Trophoblast cell (in vitro differentiated cells and primary cell): ENCODE results near the gene TARS3.

Source experiments
- DNase-seq, 2 donors: peaks; one replicate each; pipeline ENCODE4 v3.0.0-alpha.2; 2016
- H2AFZ ChIP-seq: 2 replicates; pipeline ENCODE4 v1.6.1; 2013; ENCODE audit warnings: low read length, moderate library complexity, mild to moderate bottlenecking; ENCODE audit not compliant: insufficient read depth, poor library complexity
- H2AK5ac ChIP-seq: 2 replicates; pipeline ENCODE4 v1.6.1; 2013; ENCODE audit warnings: mild to moderate bottlenecking, low read length
- H2BK120ac ChIP-seq: 2 replicates; pipeline ENCODE4 v1.6.1; 2013; ENCODE audit warnings: low read length, mild to moderate bottlenecking, moderate library complexity; ENCODE audit not compliant: insufficient read depth, poor library complexity
- H2BK12ac ChIP-seq: 2 replicates; pipeline ENCODE4 v1.6.1; 2013; ENCODE audit warnings: mild to moderate bottlenecking, low read length, moderate library complexity
- H2BK5ac ChIP-seq: 2 replicates; pipeline ENCODE4 v1.6.1; 2013; ENCODE audit warnings: low read length, low read depth, moderate library complexity, mild to moderate bottlenecking; ENCODE audit not compliant: poor library complexity
- H3K14ac ChIP-seq: 2 replicates; pipeline ENCODE4 v1.6.1; 2013; ENCODE audit warnings: mild to moderate bottlenecking, low read length
- H3K18ac ChIP-seq: 2 replicates; pipeline ENCODE4 v1.6.1; 2013; ENCODE audit warnings: mild to moderate bottlenecking, low read length
- H3K23ac ChIP-seq: 2 replicates; pipeline ENCODE4 v1.6.1; 2013; ENCODE audit warnings: low read length
- H3K27ac ChIP-seq: 2 replicates; pipeline ENCODE4 v1.5.1; 2013; ENCODE audit warnings: low read depth, mild to moderate bottlenecking, inconsistent platforms, low read length, moderate library complexity
- H3K27me3 ChIP-seq: 2 replicates; pipeline ENCODE4 v1.6.1; 2013; ENCODE audit warnings: inconsistent platforms, mild to moderate bottlenecking, low read length, moderate library complexity; ENCODE audit not compliant: insufficient read depth
- H3K36me3 ChIP-seq, 2 experiments: 1 replicate in 1 of 2; 2 replicates in 1 of 2; pipeline ENCODE4 v1.6.1; 2013; ENCODE audit warnings: low read length in 2 of 2, mild to moderate bottlenecking in 2 of 2, moderate library complexity in 1 of 2; ENCODE audit not compliant: insufficient read depth in 2 of 2, control insufficient read depth in 1 of 2
- H3K4ac ChIP-seq: 2 replicates; pipeline ENCODE4 v1.6.1; 2013; ENCODE audit warnings: low read depth, mild to moderate bottlenecking, low read length, moderate library complexity
- H3K4me1 ChIP-seq, 2 experiments: 1 replicate in 1 of 2; 2 replicates in 1 of 2; pipeline ENCODE4 v1.6.1; 2013; ENCODE audit warnings: low read length in 2 of 2, mild to moderate bottlenecking in 2 of 2, moderate library complexity in 1 of 2; ENCODE audit not compliant: insufficient read depth in 2 of 2, control insufficient read depth in 1 of 2
- H3K4me2 ChIP-seq: 2 replicates; pipeline ENCODE4 v1.6.1; 2013; ENCODE audit warnings: inconsistent platforms, mild to moderate bottlenecking, low read length, moderate library complexity
- H3K4me3 ChIP-seq: 2 replicates; pipeline ENCODE4 v1.5.1; 2013; ENCODE audit warnings: mild to moderate bottlenecking, low read depth, low read length, inconsistent platforms
- H3K79me1 ChIP-seq: one replicate; pipeline ENCODE4 v1.6.1; 2013; ENCODE audit warnings: low read length
- H3K79me2 ChIP-seq: 2 replicates; pipeline ENCODE4 v1.6.1; 2013; ENCODE audit warnings: low read length, mild to moderate bottlenecking; ENCODE audit not compliant: control insufficient read depth, insufficient read depth, poor library complexity
- H3K9ac ChIP-seq: 2 replicates; pipeline ENCODE4 v1.6.1; 2013; ENCODE audit warnings: mild to moderate bottlenecking, low read length
- H3K9me3 ChIP-seq: 2 replicates; pipeline ENCODE4 v1.6.1; 2013; ENCODE audit warnings: low read depth, mild to moderate bottlenecking, control low read depth, inconsistent platforms, low read length; ENCODE audit not compliant: insufficient read depth
- H4K12ac ChIP-seq: 2 replicates; pipeline ENCODE4 v1.6.1; 2013; ENCODE audit warnings: low read depth, mild to moderate bottlenecking, low read length, moderate library complexity
- H4K8ac ChIP-seq: 2 replicates; pipeline ENCODE4 v1.6.1; 2013; ENCODE audit warnings: low read depth, mild to moderate bottlenecking, low read length, moderate library complexity
- H4K91ac ChIP-seq: one replicate; pipeline ENCODE4 v1.6.1; 2013; ENCODE audit warnings: low read depth, mild to moderate bottlenecking, low read length, moderate library complexity
- WGBS: extraction: QIAGEN DNeasy Blood & Tissue Kit; methylation state at CpG from one replicate; pipeline ENCODE4 v1.1.7; 2013; ENCODE audit warnings: missing lambda C conversion rate; ENCODE audit not compliant: insufficient read length, insufficient coverage; ENCODE audit errors: extremely low coverage; 5-methylcytosine and 5-hydroxymethylcytosine counted together

The TARS3 gene

DNA sequence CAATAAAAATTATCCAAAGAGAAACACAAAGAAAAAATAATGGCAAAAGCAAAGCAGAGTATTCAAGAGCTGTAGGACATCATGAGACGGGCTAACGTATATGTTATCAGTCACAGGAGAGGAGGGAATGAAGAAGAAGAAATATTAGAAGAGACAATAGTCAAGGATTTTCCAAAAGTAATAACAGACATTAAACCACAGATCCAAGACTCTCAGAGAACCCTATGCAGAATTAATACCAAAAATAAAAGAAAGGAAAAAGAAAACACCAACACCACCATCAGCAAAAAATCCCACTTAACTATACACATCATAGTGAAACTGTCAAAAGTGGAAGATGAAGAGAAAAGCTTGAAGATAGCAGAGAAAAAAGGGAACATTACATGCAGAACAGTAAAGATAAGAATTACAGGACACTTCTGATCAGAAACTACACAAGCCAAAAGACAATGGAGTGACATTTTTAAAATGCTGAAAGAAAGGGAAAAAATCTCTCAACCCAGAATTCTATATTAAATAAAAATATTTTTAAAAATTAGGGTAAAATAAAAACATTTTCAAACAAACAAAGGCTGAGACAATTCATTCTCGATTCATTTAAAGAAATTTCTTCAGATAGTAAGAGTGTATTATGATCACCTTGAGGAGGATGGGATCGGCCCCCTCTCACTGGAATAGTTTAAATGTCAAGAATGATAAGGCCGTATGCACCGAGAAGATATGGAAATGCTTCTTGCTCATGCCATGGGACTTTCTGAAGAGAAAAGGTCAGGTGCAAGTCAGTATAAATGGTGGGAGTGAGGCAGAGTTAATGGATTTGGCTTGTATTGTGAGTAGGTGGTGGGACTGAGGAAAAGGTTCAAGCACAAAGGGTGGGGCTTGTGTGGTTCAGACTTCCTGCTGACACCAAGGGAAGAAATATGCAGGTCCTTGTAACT is 100.6 kb downstream of the TARS3 start:
- Histone ChIP-seq H3K36me3 (peaks cover 0 to 2% of the 10 kb centered on the region in 2 experiments), H4K12ac (no peak overlapping the region), H3K4me3 (no peak overlapping the region), H4K8ac (no peak overlapping the region), H3K4me2 (no peak overlapping the region), H3K27ac (no peak overlapping the region), H2BK120ac (no peak overlapping the region), H3K79me2 (no peaks in the 10 kb centered on the region), H3K23ac (no peak overlapping the region), H2BK12ac (no peak overlapping the region), H3K14ac (no peak overlapping the region), H3K4ac (no peak overlapping the region), H2AFZ (no peak overlapping the region), H4K91ac (no peak overlapping the region), H3K79me1 (no peaks in the 10 kb centered on the region), H3K9ac (no peak overlapping the region), H3K27me3 (no peaks in the 10 kb centered on the region), H3K9me3 (peaks cover 2% of the 10 kb centered on the region), H2AK5ac (no peak overlapping the region), H3K18ac (no peak overlapping the region), H2BK5ac (no peak overlapping the region), H3K4me1 (no peaks in the 10 kb centered on the region)
- WGBS, result no CpG with 5 or more reads among the region's 6 CpGs
- no peak for DNase-seq

DNA sequence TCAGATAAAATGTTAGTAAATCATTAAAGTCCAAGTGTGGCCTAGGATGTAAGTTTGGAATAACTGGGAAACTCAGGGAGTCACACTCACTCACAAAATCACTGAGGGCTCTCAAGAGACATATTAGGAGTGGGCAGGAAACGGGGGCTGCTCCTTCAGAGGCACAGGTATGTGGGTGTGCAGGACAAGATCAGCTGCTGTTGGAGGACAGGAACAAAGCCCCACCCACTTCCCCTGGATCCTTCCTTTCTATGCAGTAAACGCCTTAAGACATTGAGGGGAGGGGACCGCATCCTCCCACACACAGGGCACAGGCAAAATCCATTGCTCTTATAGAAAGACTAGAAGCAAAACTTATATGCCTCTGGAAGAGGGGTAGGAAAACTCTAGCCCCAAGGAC is 102.3 kb downstream of the TARS3 start:
- Histone ChIP-seq H3K4me1 (no peaks in the 10 kb centered on the region), H3K36me3 (peaks cover 0 to 2% of the 10 kb centered on the region in 2 experiments), H3K9me3 (peaks cover 2% of the 10 kb centered on the region), H3K23ac (no peak overlapping the region), H2BK5ac (no peak overlapping the region), H2BK120ac (no peak overlapping the region), H4K8ac (no peak overlapping the region), H2AFZ (no peak overlapping the region), H3K4me3 (no peak overlapping the region), H4K91ac (no peak overlapping the region), H3K18ac (no peak overlapping the region), H3K4me2 (no peak overlapping the region), H3K14ac (no peak overlapping the region), H3K79me1 (no peaks in the 10 kb centered on the region), H3K27me3 (no peaks in the 10 kb centered on the region), H4K12ac (no peak overlapping the region), H3K9ac (peak overlapping the region; percentile 55), H2BK12ac (no peak overlapping the region), H2AK5ac (no peak overlapping the region), H3K4ac (no peak overlapping the region), H3K79me2 (no peaks in the 10 kb centered on the region), H3K27ac (no peak overlapping the region)
- WGBS, result no CpG with 5 or more reads among the region's 3 CpGs
- no peak for DNase-seq

DNA sequence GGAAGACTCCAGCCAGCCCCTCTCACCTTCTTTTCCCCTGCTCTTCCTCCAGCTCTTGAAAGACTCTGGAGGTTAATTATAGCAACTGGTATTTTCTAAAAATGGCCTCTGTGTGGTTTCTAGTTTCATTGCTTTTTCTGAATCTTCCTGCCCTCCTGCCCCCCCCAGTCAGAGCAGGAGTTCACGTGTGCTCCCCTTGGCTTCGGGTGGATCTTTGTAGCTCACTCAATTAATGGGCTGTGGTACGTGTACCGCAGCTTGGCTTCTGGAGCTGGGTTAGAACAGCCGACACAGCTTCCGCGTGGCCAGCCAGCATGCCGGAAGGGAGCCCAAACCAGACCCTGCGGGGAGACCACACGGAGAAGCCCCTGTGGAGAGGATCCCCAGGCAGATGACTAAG is 103.6 kb downstream of the TARS3 start:
- Histone ChIP-seq H3K4ac (no peak overlapping the region), H2BK5ac (no peak overlapping the region), H3K4me3 (no peak overlapping the region), H3K4me1 (peaks cover 3 to 4% of the 10 kb centered on the region in 2 experiments), H3K79me1 (no peaks in the 10 kb centered on the region), H3K27ac (no peak overlapping the region), H3K18ac (no peak overlapping the region), H3K4me2 (no peak overlapping the region), H4K91ac (no peak overlapping the region), H3K9ac (no peak overlapping the region), H2AK5ac (no peak overlapping the region), H4K12ac (no peak overlapping the region), H3K79me2 (no peaks in the 10 kb centered on the region), H3K27me3 (no peaks in the 10 kb centered on the region), H2BK120ac (no peak overlapping the region), H2BK12ac (no peak overlapping the region), H3K14ac (no peak overlapping the region), H3K36me3 (peaks cover 0 to 2% of the 10 kb centered on the region in 2 experiments), H3K9me3 (peaks cover 2% of the 10 kb centered on the region), H3K23ac (no peak overlapping the region), H4K8ac (no peak overlapping the region), H2AFZ (no peak overlapping the region)
- no peak for DNase-seq
- WGBS, result no CpG with 5 or more reads among the region's 10 CpGs

- H2BK12ac ChIP-seq, result no peak overlapping the region
- H3K18ac ChIP-seq, result no peak overlapping the region
- H3K9ac ChIP-seq, result no peak overlapping the region
- no peak overlapping the region for H3K4me2 ChIP-seq
- no peak overlapping the region for H2BK120ac ChIP-seq
- H3K27ac ChIP-seq, result no peak overlapping the region
- WGBS, result no CpG with 5 or more reads among the region's 6 CpGs
- no peak overlapping the region for H4K91ac ChIP-seq
- no peaks in the 10 kb centered on the region for H3K79me2 ChIP-seq
- H2AFZ ChIP-seq, result no peak overlapping the region
- H3K79me1 ChIP-seq, result no peaks in the 10 kb centered on the region
- H2AK5ac ChIP-seq, result no peak overlapping the region
- no peak overlapping the region for H3K4ac ChIP-seq
- no peaks in the 10 kb centered on the region for H3K27me3 ChIP-seq
- DNase-seq, result no peak
- peaks cover 0 to 2% of the 10 kb centered on the region in 2 experiments for H3K36me3 ChIP-seq
- H4K12ac ChIP-seq, result no peak overlapping the region
- peaks cover 2% of the 10 kb centered on the region for H3K9me3 ChIP-seq
- H4K8ac ChIP-seq, result no peak overlapping the region
- H3K14ac ChIP-seq, result no peak overlapping the region
- H3K23ac ChIP-seq, result no peak overlapping the region
- H3K4me3 ChIP-seq, result no peak overlapping the region
- H3K4me1 ChIP-seq, result peaks cover 3 to 4% of the 10 kb centered on the region in 2 experiments
- H2BK5ac ChIP-seq, result no peak overlapping the region
Observed at GRCh38 chr15:101619615-101619865, 104.7 kb downstream of the TARS3 start.
